ENCODE data around the gene GOLIM4. TPM values are rescaled to one million over a fixed set of nuclear protein-coding genes. Genes with fewer than 3 reads are reported as not detected.

The GOLIM4 gene
- total RNA-seq, 2 experiments from 2014 or later, result 0.28 to 0.36 TPM

GRCh38 chr3:168048414-168049330 lies 47.1 kb downstream of the GOLIM4 start:
- Mint-ChIP-seq H3K4me1 (ENCODE audit: low read depth) (no peaks in the 10 kb centered on the region), H3K27ac (no peak overlapping the region), H3K4me3 (no peak overlapping the region), H3K36me3 (ENCODE audit: low read depth) (no peaks in the 10 kb centered on the region), H3K27me3 (no peaks in the 10 kb centered on the region), H3K9me3 (no peaks in the 10 kb centered on the region)
- DNase-seq (no peak), ATAC-seq (ENCODE audit: poor library complexity) (no peak)
- TF ChIP-seq CTCF (IDR thresholded peaks at IDR 0.05), result no peak
- Histone ChIP-seq H3K27me3 (ENCODE audit: control insufficient read depth in 1 of 2, insufficient read depth in 2 of 2, low read length in 2 of 2) (no peaks in the 10 kb centered on the region), H3K27ac (ENCODE audit: low read depth in 1 of 2, low read length in 2 of 2) (no peak overlapping the region), H3K4me3 (ENCODE audit: low read length) (no peak overlapping the region), H3K9me3 (ENCODE audit: control insufficient read depth in 1 of 2, insufficient read depth in 1 of 2, low read length in 2 of 2) (no peaks in the 10 kb centered on the region), H3K36me3 (ENCODE audit: insufficient read depth, low read length) (no peaks in the 10 kb centered on the region), H3K4me1 (ENCODE audit: insufficient read depth, low read length) (no peaks in the 10 kb centered on the region)
- ChIA-PET CTCF (interaction anchor here (0.6 to 0.7 kb wide), 2 partner anchors 19 to 119 kb away, joined by 3 to 5 read pairs; no protein-coding TSS in a partner anchor), POLR2A (no interaction called here)
- intact Hi-C loops (cut with DNase I, micrococcal nuclease), result loop anchor here in 1 of 2 experiments (5.0 to 10.0 kb wide), 2 partner anchors 119 to 1696 kb away; no protein-coding TSS in a partner anchor

GRCh38 chr3:168047936-168048335 lies 47.8 kb downstream of the GOLIM4 start:
- Histone ChIP-seq H3K36me3 (ENCODE audit: insufficient read depth, low read length) (no peaks in the 10 kb centered on the region), H3K27ac (ENCODE audit: low read depth in 1 of 2, low read length in 2 of 2) (no peak overlapping the region), H3K27me3 (ENCODE audit: control insufficient read depth in 1 of 2, insufficient read depth in 2 of 2, low read length in 2 of 2) (no peaks in the 10 kb centered on the region), H3K9me3 (ENCODE audit: control insufficient read depth in 1 of 2, insufficient read depth in 1 of 2, low read length in 2 of 2) (no peaks in the 10 kb centered on the region), H3K4me1 (ENCODE audit: insufficient read depth, low read length) (no peaks in the 10 kb centered on the region), H3K4me3 (ENCODE audit: low read length) (no peak overlapping the region)
- H3K27me3 Mint-ChIP-seq, result no peaks in the 10 kb centered on the region
- CTCF ChIA-PET, result interaction anchor here (0.6 to 0.7 kb wide), 2 partner anchors 20 to 118 kb away, joined by 3 to 5 read pairs; no protein-coding TSS in a partner anchor
- POLR2A ChIA-PET, result no interaction called here
- no peak overlapping the region for H3K4me3 Mint-ChIP-seq
- intact Hi-C loops (cut with DNase I, micrococcal nuclease), result loop anchor here in 1 of 2 experiments (5.0 to 10.0 kb wide), 2 partner anchors 119 to 1697 kb away; no protein-coding TSS in a partner anchor
- H3K27ac Mint-ChIP-seq, result no peak overlapping the region
- no peaks in the 10 kb centered on the region for H3K36me3 Mint-ChIP-seq (ENCODE audit: low read depth)
- DNase-seq, result no peak
- no peaks in the 10 kb centered on the region for H3K4me1 Mint-ChIP-seq (ENCODE audit: low read depth)
- no peaks in the 10 kb centered on the region for H3K9me3 Mint-ChIP-seq
- ATAC-seq (ENCODE audit: poor library complexity), result no peak
- TF ChIP-seq CTCF (IDR thresholded peaks at IDR 0.05), result no peak

- ChIA-PET POLR2A (no interaction called here), CTCF (no interaction called here)
- Mint-ChIP-seq H3K4me1 (ENCODE audit: low read depth) (no peaks in the 10 kb centered on the region), H3K4me3 (no peak overlapping the region), H3K27me3 (no peaks in the 10 kb centered on the region), H3K9me3 (no peaks in the 10 kb centered on the region), H3K27ac (no peak overlapping the region), H3K36me3 (ENCODE audit: low read depth) (no peaks in the 10 kb centered on the region)
- Histone ChIP-seq H3K4me3 (ENCODE audit: low read length) (no peak overlapping the region), H3K9me3 (ENCODE audit: control insufficient read depth in 1 of 2, insufficient read depth in 1 of 2, low read length in 2 of 2) (no peaks in the 10 kb centered on the region), H3K36me3 (ENCODE audit: insufficient read depth, low read length) (no peaks in the 10 kb centered on the region), H3K27me3 (ENCODE audit: control insufficient read depth in 1 of 2, insufficient read depth in 2 of 2, low read length in 2 of 2) (no peaks in the 10 kb centered on the region), H3K27ac (ENCODE audit: low read depth in 1 of 2, low read length in 2 of 2) (no peak overlapping the region), H3K4me1 (ENCODE audit: insufficient read depth, low read length) (no peaks in the 10 kb centered on the region)
- TF ChIP-seq CTCF (IDR thresholded peaks at IDR 0.05), result peak; percentile 32
- intact Hi-C loops (cut with DNase I, micrococcal nuclease), result loop anchor here in 1 of 2 experiments (5.0 to 10.0 kb wide), 2 partner anchors 120 to 1698 kb away; no protein-coding TSS in a partner anchor
- ATAC-seq (ENCODE audit: poor library complexity) (peak; percentile 51), DNase-seq (peak in 3 of 14 experiments; percentile 34 to 54 (median 52))
Measured at GRCh38 chr3:168047190-168047795, 48.4 kb downstream of the GOLIM4 start.

Measured in CD4-positive, alpha-beta T cell (primary cell).